ENCODE results near the gene ADGRD2. TPM values are rescaled to one million over a fixed set of nuclear protein-coding genes. Genes with fewer than 3 reads are reported as not detected.
A peak's percentile ranks its signal among the peaks of the same experiment; 100 is the strongest.

Gene ADGRD2
- polyA plus RNA-seq, 1 donor (not counting 4 experiments of a cell fraction or from before 2014, with no cell fraction given), result not detected

DNA sequence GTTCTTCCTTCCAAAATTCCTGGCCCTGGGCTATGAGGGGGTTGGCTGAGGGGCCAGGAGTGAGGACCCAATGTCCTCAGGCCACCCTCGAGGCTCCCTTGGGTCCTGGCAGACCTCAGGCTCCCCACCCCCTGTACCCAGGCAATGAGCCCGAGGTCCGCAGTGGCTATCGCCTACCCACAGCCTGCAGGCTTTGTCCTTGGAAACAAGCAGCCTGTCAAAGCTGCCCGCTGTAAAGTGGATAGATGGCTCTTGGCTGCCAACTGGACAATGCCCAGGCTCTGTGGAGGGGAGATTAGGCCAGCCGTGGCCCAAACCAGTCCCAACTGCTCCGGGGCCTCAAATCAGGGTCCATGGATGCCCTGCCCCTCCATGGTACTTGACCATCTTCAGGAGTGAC is 2.2 kb upstream of the ADGRD2 start:
- no peaks in the 10 kb centered on the region for H3K79me2 ChIP-seq (ENCODE audit: control insufficient read depth, insufficient read depth, low read length)
- H4K20me1 ChIP-seq (ENCODE audit: control insufficient read depth, extremely low read depth, insufficient read depth, low read length), result no peaks in the 10 kb centered on the region
- DNase-seq (ENCODE audit: low read depth, low spot score), result no peak
- no peak for FAIRE-seq
- peaks cover 10% of the 10 kb centered on the region for H3K27me3 ChIP-seq (ENCODE audit: control insufficient read depth, extremely low read depth, insufficient read depth, low read length)
- H3K27ac ChIP-seq (ENCODE audit: control insufficient read depth, insufficient read depth, low read length), result no peak overlapping the region
- H3K4me3 ChIP-seq (ENCODE audit: control insufficient read depth in 2 of 3, extremely low read depth in 1 of 3, insufficient read depth in 2 of 3, low read depth in 1 of 3, low read length in 3 of 3), result no peak overlapping the region
- peaks cover 3% of the 10 kb centered on the region for H3K9me3 ChIP-seq (ENCODE audit: control insufficient read depth, low read depth, low read length)
- no peak overlapping the region for H3K9ac ChIP-seq (ENCODE audit: control insufficient read depth, extremely low read depth, insufficient read depth, low read length)
- no peak overlapping the region for H3K4me2 ChIP-seq (ENCODE audit: control insufficient read depth, extremely low read depth, insufficient read depth, low read depth, low read length)
- TF ChIP-seq, protein P1, sequence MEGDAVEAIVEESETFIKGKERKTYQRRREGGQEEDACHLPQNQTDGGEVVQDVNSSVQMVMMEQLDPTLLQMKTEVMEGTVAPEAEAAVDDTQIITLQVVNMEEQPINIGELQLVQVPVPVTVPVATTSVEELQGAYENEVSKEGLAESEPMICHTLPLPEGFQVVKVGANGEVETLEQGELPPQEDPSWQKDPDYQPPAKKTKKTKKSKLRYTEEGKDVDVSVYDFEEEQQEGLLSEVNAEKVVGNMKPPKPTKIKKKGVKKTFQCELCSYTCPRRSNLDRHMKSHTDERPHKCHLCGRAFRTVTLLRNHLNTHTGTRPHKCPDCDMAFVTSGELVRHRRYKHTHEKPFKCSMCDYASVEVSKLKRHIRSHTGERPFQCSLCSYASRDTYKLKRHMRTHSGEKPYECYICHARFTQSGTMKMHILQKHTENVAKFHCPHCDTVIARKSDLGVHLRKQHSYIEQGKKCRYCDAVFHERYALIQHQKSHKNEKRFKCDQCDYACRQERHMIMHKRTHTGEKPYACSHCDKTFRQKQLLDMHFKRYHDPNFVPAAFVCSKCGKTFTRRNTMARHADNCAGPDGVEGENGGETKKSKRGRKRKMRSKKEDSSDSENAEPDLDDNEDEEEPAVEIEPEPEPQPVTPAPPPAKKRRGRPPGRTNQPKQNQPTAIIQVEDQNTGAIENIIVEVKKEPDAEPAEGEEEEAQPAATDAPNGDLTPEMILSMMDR (optimal IDR thresholded peaks at IDR 0.05 in 1 of 3, IDR thresholded peaks at IDR 0.05 in 1 of 3, conservative IDR thresholded peaks at IDR 0.05 in 1 of 3; ENCODE audit: extremely low read depth in 1 of 3, insufficient read depth in 2 of 3, low read length in 3 of 3), result no peak
- no peak for TF ChIP-seq EZH2 (IDR thresholded peaks at IDR 0.05; ENCODE audit: low read length)
- H3K9me1 ChIP-seq (ENCODE audit: control insufficient read depth, extremely low read depth, insufficient read depth, low read length), result no peaks in the 10 kb centered on the region
- no peaks in the 10 kb centered on the region for H3K36me3 ChIP-seq (ENCODE audit: control insufficient read depth in 2 of 2, extremely low read depth in 1 of 2, insufficient read depth in 2 of 2, low read length in 2 of 2)
- peaks cover 18% of the 10 kb centered on the region for H3K4me1 ChIP-seq (ENCODE audit: control insufficient read depth, extremely low read depth, insufficient read depth, low read length)
- dilution Hi-C loops (cut with MboI; ENCODE audit: extremely low pct_ligation_motif_present, low sequenced_read_pairs), result no loop called here
- H2AFZ ChIP-seq (ENCODE audit: control insufficient read depth, low read length), result no peak overlapping the region

DNA sequence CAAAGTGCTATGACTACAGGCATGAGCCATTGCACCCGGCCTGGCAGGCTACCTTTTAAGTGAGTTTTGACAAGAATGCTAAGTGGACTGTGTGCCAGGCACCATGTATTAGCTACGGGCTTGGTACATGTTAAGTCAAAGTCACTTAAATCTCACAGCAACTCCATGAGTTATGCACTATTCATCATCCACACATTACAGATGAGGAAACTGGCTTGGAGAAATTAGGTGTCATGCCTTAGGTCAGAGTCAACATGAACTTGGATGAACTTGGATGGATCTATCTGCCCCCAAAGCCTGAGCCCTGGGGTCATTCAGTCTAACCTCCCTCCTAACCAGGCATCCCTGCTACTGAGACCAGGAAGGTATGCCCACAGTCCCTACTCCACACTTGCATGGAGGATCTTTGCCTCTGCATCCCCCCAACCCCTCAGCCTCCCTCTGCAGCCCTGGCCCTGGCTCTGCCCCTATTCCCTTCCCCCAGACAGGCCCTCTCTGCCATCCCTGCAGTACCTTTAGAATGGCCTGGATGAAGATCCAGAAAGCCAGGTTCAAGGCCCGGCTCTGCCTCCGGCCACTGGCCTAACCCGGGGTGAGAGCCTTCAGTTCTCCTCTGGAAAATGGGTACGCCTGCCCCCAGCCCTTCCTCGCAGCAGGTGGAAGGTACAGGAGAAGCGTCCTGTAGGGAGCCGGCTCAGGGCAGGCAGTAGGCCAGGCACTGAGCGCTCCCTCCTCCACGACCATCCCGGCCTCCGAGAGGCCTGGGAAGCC is 685 bp upstream of the ADGRD2 start:
- H3K4me1 ChIP-seq (ENCODE audit: control insufficient read depth, extremely low read depth, insufficient read depth, low read length), result peaks cover 13% of the 10 kb centered on the region
- peaks cover 3% of the 10 kb centered on the region for H3K9me3 ChIP-seq (ENCODE audit: control insufficient read depth, low read depth, low read length)
- H4K20me1 ChIP-seq (ENCODE audit: control insufficient read depth, extremely low read depth, insufficient read depth, low read length), result no peaks in the 10 kb centered on the region
- FAIRE-seq (peak; percentile 46), DNase-seq (ENCODE audit: low read depth, low spot score) (no peak)
- no peaks in the 10 kb centered on the region for H3K9me1 ChIP-seq (ENCODE audit: control insufficient read depth, extremely low read depth, insufficient read depth, low read length)
- H3K27me3 ChIP-seq (ENCODE audit: control insufficient read depth, extremely low read depth, insufficient read depth, low read length), result peaks cover 11% of the 10 kb centered on the region
- H3K79me2 ChIP-seq (ENCODE audit: control insufficient read depth, insufficient read depth, low read length), result no peaks in the 10 kb centered on the region
- no peak overlapping the region for H3K4me3 ChIP-seq (ENCODE audit: control insufficient read depth in 2 of 3, extremely low read depth in 1 of 3, insufficient read depth in 2 of 3, low read depth in 1 of 3, low read length in 3 of 3)
- no peak overlapping the region for H3K27ac ChIP-seq (ENCODE audit: control insufficient read depth, insufficient read depth, low read length)
- H2AFZ ChIP-seq (ENCODE audit: control insufficient read depth, low read length), result no peak overlapping the region
- H3K4me2 ChIP-seq (ENCODE audit: control insufficient read depth, extremely low read depth, insufficient read depth, low read depth, low read length), result no peak overlapping the region
- H3K9ac ChIP-seq (ENCODE audit: control insufficient read depth, extremely low read depth, insufficient read depth, low read length), result no peak overlapping the region
- dilution Hi-C loops (cut with MboI; ENCODE audit: extremely low pct_ligation_motif_present, low sequenced_read_pairs), result no loop called here
- H3K36me3 ChIP-seq (ENCODE audit: control insufficient read depth in 2 of 2, extremely low read depth in 1 of 2, insufficient read depth in 2 of 2, low read length in 2 of 2), result no peaks in the 10 kb centered on the region
- TF ChIP-seq EZH2 (IDR thresholded peaks at IDR 0.05; ENCODE audit: low read length), result no peak
- TF ChIP-seq, protein P1 (optimal IDR thresholded peaks at IDR 0.05 in 1 of 3, IDR thresholded peaks at IDR 0.05 in 1 of 3, conservative IDR thresholded peaks at IDR 0.05 in 1 of 3; ENCODE audit: extremely low read depth in 1 of 3, insufficient read depth in 2 of 3, low read length in 3 of 3), result no peak

Measured in keratinocyte (primary cell).